OCI-LY1 (cell line): Measurements from ENCODE around the gene RASA3.

Source experiments
- CTCF ChIP-seq: fragments of 200-600 bp; sonication (generic), shearing (Covaris generic); IDR thresholded peaks from 2 replicates; pipeline ENCODE4 v1.5.1; 2017; ENCODE audit warnings: mild to moderate bottlenecking, antibody characterized with exemption, low read length, moderate library complexity, mixed read lengths
- EZH2 ChIP-seq: fragments of 200-600 bp; sonication (generic), shearing (Covaris generic); IDR thresholded peaks from 2 replicates; pipeline ENCODE4 v1.8.0; 2017; ENCODE audit warnings: borderline replicate concordance, mixed run types, mild to moderate bottlenecking, antibody characterized with exemption, low read length, moderate library complexity, mixed read lengths

GRCh38 chr13:114123876-114124275 is 8.5 kb downstream of the RASA3 start:
- TF ChIP-seq CTCF (no peak), EZH2 (no peak)
